Stimulated activated CD8-positive, alpha-beta memory T cell treated with anti-CD3 and anti-CD28 coated beads, Interleukin-2, amount 100 ng/mL, for 1 hour (primary cell): ENCODE results near the gene SLC6A11.
A peak's percentile ranks its signal among the peaks of the same experiment; 100 is the strongest.

Source experiments
- DNase-seq, 2 donors: peaks; one replicate each; pipeline ENCODE4 v3.0.0-alpha.2; 2020; ENCODE audit warnings: low read depth in 2 of 2

SLC6A11 gene

DNA sequence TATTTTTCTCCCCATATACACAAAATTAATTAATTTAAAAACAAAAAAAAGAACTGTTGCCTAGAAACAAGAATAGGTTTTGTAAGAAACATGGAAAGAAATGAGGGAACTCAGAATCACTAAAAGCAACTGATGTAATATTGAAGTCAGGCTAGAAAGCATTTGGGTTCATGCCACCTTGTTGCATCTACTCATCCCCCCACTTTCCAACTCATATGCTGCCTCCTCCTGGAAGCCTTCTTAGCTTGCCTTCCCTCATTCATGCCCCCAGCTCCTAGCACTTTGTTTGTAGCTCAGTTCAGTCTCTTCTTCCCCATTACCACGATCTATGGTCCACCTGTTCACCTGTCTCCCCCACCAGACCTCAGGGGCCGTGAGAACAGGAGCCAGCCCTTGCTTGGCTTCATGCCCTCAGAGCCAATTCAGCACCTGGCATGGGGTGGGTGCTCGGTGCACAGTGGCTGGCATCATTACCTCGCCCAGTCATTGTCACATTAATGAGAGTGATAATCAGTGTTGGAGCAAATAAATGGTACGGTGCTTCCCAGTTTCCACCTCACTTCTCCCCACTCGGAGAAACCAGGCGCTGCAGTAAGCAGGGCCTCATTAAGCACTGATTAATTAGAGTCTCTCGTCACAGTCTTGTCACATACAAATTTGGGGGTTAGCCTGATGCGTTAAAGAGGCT is 114.1 kb downstream of the SLC6A11 start:
- DNase-seq = no peak

DNA sequence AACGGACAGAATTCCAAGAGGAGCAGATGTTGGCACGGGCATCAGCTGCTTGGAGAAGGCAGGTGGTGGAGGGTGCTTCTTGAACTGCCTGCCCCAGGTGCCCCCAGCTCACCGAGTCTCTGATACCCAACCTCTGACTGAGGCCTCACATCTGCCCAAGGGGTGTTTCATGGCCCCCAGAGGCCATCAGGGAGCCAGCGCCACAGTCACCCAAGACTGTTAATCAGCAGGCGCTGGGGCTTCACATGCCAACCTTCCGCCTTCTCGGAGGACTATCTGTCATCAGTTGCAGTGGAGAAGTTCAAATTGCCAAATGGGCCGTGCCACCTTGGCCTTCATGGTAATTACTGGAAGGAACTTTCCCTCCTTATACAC is 114.6 kb downstream of the SLC6A11 start:
- DNase-seq = no peak

DNA sequence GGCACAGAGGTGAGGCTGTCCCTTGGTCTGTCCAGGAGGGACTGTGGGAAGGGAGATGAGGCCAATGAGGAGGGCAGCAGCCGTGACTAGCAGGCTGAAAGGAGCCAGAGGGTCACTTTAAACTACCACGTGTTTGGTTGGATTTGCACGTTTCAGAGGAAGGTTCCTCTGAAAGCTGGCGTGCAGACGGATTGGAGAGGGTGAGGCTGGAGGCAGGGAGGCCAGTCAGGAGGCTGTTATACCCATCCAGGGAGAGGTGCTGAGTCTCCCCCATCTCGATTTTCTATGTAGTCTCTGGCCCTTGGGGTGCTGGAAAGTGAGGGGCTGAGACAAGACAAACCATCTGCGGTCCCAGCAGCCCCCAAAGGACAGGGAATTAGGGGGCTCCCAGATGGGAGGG is 116.6 kb downstream of the SLC6A11 start:
- DNase-seq = no peak

DNA sequence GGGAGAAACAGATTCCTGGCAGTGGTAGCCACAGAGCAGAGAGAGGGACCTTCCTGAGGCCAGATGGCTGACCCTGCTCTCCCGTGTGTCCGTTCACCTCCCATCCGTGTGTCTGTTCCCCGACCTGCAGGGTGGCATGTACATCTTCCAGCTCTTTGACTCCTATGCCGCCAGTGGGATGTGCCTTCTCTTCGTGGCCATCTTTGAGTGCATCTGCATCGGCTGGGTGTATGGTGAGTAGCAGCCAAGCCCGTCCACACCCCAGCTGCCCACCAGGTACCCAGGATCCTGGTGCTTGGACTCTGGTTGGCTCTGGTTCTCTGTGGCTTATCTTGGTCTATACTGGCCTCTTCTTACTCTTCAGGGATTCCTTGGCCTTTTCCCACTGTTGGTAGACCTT is 117.0 kb downstream of the SLC6A11 start:
- DNase-seq = no peak

DNA sequence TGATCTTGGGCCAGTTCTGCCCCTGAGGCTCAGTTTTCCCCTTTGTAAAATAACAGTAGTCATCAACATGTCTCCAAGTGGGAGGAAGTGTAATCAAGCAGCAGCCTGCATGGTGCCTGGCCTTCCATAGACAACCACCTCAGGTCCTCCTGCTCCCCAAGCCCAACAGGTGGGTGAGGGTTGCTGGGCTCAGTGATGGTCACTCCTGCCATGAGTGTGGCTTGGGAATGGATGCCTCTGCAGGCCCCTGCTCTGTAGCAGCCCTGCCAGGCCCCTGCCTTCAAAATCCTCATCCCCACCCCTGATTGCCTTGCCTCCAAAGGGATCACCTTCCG is 117.4 kb downstream of the SLC6A11 start:
- DNase-seq = no peak

DNA sequence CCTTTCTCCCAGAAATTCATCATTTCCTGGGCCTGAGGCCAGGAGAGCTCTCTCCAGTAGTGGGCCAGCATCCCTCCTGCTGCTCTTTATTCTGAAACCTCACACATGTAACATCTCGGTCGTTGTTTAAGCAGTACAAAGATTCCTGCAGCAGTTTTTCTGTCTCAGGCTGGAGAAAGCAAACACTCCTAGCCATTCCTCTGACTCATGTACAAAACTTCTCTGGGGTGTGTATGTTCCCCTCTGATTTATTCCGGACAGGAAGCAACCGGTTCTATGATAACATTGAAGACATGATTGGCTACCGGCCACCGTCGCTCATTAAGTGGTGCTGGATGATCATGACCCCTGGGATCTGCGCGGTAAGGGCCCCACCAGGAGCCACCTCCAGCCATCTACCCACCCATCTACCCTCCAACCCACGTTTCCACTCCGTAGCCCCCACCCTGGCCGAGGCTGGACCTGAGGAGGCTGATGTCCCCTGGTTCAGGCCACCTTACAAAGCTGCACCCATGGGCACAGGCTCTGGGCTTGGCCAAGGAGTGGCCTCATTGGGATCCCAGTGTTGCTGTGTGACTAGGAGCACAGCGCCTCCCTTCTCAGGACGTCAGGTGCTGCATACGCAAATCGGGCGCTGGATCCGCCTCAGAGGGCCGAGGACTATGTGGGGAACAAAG is 117.9 kb downstream of the SLC6A11 start:
- no peak for DNase-seq

DNA sequence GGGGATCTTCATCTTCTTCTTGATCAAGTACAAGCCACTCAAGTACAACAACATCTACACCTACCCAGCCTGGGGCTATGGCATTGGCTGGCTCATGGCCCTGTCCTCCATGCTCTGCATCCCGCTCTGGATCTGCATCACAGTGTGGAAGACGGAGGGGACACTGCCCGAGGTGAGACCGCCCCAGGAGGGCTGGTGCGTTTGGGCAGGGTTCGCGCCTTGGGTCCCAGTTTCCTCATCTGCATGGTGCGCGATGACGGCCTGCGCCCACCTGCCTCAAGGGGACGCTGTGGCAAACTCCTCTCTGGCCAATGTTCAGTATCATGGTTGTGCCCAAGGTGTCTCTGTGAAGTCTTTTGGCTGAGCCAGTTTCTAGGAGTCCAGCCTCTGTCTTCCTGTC is 119.0 kb downstream of the SLC6A11 start:
- DNase-seq = no peak

DNA sequence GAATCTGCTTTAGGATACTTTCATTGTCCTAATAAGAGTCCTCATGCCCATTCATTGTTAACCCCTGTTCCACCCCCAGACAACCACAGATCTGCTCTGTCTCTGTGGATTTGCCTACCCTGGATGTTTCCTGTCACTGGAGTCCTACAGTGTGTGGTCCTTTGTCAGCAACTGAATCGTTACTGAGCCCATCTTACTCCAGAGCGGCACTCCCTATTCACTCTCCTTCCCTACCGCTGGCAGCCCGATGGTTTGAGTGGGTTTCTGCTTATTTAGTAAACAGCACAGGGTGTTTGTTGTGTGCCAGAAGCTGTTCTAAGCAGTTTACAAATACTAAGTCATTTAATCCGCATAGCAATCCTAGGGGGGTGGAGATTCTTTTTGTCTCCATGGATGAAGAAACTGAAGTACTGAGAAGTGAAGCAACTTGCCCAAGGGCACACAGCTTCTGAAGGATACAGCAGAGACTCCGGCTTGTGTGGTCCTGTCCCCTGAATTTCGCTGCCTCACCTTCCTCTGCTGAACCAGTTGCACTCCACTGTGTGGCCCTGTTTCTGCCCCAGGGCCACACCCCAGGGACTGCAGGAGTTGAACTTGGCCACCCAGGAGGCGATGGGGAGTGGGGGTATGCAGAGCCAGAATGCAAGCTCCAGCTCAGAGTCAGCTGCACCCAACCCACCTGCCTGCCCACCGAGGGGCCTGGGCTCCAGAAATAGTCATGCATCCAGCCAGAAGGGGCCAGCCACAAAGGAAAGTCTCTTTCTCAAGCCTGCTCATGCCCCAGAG is 120.0 kb downstream of the SLC6A11 start:
- DNase-seq = no peak

DNA sequence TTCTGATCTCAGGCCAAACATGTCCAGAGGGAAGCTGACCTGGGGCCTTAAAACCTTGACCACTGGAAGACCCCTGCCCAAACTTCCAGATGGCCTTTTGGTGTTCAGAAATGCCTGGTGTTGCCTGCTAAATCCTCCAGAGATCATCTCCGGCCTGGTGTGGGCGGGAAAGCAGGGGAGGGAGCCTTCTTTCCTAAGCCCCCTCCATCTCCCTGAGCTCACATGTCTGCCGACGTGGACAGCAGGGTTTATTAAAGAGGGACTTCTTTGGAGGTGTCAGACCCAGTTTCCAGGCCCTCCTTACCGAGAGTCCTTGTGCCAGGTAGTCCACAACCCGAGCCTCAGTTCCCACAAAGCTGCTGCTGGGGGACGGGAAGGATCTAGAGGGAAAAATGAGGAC is 120.7 kb downstream of the SLC6A11 start:
- no peak for DNase-seq

DNA sequence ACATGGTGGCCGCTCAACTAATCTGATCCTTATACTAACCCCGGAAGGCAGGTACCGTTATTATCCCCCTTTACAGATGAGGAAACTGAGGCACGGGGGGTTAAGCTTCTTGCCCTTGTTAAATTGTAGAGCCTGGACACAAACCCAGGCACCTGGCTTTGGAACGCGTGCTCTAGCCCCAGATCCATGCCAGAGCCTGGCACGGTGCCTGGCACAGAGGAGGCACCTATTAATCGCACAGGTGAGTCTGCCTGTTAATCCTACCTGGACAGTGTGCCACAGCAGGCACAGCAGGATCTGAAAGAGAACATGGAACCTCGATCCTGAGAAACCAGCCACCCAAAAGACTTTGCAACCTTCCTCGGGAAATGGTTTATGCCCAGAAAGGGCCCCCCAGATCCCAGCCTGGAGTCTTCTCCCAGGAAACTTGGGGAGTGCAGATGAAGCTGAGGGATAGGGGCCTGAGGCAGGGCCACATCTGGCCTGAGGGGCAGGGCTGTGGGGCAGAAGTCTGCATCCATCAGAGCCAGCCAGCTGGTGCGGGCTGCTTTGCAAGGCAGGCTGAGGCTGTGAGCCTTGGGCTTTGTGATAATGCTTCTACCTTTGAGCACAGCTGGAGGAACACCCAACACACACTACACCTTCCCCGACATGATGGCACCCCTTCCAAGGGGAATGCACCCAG is 121.3 kb downstream of the SLC6A11 start:
- DNase-seq = no peak

DNA sequence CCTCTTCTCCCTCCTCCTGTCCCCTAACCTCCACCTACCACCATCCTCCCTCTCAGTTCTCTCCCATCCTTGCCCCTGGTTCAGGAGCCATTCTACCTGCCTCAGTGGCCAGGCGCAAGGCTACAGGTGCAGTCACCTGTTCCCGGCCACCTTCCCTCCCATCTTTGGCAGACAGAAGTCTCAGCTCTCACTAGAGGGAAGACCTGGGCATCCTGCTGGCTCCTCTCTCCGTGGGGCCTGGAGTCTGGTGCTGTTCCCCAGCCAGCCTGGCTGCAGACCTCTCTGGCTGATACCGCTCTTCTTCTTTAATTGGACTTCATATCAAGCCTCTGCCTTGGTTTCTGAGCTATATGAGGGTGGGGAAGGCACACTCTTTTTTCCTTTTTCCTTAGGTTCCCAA is 123.5 kb downstream of the SLC6A11 start:
- DNase-seq = no peak

DNA sequence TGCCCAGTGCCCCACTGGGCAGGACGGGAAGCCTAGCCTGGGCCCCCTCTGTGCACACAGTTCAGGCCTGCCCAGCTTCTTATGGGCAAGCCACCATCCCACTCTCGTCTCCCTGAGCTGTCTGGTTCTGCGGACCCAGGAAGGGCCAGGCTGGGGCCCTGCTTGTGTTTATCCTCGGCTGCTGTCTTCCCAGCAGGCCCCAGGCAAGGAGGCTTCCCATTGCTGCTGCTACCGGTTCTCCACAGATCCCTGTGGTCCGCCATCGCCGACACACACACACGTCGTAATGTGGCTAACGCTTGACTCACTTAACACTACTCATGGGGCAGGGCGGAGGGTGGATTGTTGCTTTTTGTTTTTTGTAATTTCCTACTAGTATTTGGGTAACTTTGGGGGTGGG is 124.1 kb downstream of the SLC6A11 start:
- DNase-seq = no peak

DNA sequence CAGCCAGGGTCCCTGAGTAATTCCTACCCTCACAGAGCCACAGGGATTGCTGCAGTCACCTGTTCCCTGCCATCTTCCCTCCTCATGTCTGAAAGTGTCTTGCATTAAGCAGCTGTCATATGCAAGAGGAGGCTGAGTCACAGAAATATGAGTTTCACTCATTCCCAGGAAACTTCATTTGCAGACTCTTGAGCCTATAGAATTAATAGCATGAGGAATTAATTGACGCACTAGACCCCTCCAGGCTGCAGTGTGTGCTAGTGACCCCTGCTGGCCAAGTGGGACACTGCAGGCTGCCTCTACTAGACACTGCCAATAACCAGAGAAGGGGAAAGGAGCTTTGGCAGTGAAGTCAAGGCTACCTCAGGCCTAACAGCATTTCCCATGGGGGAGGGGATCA is 125.9 kb downstream of the SLC6A11 start:
- DNase-seq = no peak

DNA sequence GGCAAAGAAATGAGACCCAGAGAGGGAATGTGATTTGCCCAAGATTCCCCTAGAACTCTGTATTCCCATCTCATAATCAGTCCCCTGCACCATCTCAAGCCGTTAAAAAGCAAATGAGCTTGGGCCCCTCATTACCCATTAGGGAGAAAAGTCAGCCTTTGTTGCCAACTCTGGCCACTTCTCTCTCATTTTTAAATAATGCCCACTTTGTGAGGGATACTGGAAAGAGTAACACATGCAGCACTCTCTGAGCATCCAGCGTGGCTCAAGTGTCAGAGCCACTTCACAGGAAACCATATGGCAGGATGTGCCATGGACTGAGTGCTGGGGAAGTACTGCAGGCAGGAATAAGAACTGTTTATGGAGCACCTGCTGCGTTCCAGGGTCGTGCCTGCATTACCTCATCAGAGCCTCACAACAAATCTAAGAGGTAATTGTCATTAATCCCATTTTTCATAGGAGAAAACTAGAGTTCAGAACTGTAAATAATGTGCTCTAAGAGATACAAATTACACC is 126.7 kb downstream of the SLC6A11 start:
- DNase-seq = no peak

DNA sequence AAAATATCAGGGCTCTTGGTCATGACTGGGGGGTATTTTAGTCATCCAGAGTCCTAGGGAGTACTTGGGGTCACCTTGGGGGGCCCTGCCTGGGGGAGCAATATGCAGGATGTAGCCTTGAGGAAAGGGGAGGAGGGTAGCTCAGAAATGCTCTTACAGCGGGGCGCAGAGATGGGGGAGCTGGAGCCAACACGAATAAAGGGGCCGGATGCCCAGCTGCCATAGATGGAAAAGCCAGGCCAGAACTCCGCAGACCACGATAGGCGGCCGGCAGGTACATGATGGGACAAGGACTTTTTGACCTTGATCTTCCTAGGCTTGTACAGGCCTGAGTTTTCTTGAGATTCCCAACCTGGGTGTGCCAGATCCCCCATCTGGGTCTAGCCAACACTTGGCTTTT is 128.8 kb downstream of the SLC6A11 start:
- no peak for DNase-seq

DNA sequence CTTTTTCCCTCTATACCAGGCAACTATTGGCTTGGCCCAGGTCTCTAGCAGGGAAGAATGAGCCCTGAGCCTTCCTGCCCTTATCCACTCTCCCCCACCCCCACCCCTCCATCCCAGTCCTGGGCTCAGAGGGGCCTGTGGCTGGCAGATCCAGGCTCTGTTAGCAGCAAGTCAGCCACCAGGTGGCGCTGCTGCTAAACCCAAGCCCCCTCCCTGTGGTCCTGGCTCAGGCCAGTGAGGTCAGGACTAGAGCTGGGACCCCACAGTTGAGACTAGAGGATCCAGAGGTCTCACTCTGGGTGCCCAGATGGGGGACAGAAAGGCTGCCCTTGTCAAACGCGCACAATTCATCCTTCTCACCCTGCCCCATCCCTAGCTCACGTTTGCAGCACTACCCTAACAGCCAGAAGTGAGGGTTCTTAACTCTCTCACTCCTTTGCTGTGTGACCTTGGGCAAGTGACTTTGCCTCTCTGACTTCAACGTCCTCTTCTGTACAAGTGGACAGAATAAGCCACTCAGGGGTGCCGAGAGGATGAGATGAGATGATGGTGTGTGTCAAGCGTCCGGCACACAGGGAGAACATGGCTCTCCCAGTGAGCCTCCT is 129.8 kb downstream of the SLC6A11 start:
- peak in 1 of 2 donors; percentile 10 for DNase-seq

DNA sequence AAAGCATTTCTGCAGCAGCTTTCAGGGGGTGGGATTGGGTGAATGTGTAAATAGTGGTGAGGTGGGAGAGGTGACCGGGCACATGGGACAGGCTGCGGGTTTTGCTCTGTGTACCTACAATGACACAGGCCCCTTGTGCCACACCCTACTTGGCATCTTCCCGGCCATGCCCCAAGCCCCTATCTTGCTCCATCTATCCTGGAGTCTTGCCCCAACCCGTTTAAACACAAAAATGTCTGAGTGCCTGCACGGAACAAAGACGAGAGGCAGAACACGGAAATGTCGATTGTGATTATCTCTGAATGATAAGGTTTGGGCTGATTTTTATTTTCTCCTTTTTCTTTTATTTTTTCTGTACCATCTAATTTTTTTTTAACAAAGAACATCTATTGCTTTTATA is 130.5 kb downstream of the SLC6A11 start:
- no peak for DNase-seq

DNA sequence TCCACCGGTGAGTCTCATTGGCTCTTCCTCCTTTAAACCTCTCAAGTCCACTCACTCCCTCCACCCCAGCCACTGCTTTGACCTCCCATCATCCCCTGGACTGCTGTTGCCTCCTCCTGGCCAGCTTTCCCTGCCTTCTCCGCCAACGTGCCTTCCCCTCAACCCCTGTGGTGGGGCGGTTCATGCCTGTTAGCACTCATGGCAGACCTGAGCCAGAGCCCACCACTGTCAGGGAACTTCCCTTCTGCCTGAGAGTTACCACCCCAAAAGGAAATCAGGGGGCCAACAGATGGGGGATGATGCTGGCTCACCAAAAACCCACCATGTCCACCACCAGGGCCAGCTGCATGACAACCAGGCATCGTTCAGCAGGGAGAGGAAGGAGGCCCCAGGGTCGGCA is 132.3 kb downstream of the SLC6A11 start:
- no peak for DNase-seq

DNA sequence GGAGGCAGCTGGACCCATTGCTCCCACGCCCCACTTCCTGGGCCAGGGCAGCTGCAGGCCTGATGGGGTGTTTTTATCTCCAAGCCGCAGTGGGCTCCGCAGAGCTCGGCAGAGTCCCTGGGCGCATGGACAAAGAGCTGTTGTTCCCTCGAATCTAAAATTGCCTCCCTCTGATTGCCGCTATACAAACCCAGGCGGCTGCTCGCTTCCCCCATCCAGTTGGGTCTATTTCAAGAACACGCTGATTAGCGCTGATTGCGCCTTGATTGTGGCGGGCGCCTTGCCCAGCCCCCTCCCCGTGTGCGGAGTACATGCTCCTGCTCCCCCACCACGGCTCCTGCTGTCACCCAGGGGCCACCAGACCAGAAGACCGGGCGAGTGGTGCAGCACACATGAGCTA is 133.2 kb downstream of the SLC6A11 start:
- no peak for DNase-seq

DNA sequence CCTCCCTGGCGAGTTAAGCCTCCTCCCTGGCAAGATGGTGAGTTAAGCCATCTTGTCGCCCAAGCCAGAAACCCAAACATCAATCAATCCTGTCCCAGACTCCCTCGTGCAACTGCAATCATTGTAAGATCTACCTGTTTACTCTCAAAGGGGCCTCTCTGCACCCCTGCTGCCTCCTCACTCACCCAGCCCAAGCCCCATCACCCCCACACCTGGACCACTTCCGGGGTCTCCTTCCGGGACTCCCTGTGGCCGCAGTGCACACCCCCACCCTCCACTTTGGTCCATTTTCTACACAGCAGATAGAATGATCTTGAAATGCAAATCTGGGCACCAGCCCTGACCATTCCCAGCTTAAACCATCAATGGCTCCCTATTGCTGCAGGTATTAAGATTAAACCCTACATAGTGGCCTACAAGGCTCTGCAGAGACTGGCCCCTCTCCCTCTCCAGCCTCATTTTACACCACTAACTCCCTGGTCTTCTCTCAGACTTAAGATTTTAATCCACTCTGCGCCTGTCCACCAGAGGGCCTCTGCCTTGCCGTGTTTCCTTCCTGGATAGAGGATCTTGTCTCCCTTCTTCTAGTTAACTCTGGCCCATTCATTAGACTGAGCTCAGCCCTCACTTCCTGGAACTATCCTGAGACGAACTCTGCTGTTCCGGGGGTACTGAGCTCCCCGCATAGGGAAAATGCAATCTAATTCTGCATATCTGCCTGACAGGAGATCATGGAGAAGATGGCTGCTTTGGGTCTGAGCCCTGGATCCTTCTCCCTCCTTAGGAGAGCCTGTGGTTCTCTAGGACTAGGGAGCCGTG is 134.7 kb downstream of the SLC6A11 start:
- DNase-seq = no peak

DNA sequence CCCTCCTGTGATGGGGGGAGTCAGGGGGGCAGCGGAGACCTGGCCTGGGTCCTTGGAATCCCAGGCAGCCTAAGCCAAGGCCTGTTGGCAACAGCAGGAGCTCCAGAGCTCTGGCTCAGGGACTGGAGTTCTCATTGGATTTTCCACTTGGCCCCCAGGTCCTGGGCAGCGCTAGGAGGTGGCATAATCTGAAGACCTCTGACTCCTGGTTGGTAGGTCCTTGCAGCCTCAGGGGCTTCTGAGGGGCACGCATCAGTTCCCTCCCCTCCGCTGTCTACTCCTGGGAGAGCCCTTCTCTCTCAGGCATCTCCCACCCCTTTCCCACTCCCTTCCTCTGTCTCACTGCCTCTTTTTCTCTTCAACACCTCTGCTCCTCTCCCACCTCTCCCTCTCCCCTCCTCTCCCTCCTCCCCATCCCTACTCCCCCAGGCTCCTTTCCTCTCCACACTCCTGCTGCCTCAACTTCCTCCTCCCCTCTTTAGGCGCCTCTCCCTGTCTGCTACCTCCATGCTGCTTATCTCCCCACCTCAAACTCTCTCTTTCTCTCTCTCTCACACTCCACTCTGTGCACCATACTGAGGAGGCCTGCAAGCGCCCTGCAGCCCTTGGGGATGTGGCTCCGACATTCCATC is 135.4 kb downstream of the SLC6A11 start:
- no peak for DNase-seq
